A549 (cell line): ENCODE results near the gene KLF5. TPM values are rescaled to one million over a fixed set of nuclear protein-coding genes. Genes with fewer than 3 reads are reported as not detected.

Source experiments
- ATAC-seq, 2 experiments: fragments of 200-7000 bp in 1 of 2; fragments of >200 bp in 1 of 2; cut with Nextera tagmentation in 1 of 2; cut with Tn5 transposase in 1 of 2; 3 replicates each; pipeline versions ENCODE4 v1.8.0 to v1.9.1; 2018 to 2020; ENCODE audit warnings: mild to moderate bottlenecking in 1 of 2, moderate library complexity in 1 of 2
- CTCF ChIA-PET: fragments of 300-600 bp; sonication (Branson Sonifier 250); formaldehyde crosslinking; extraction: SDS; loops from one replicate; lab custom pipeline; 2021; ENCODE audit warnings: antibody characterized with exemption, inconsistent platforms; lab: Yijun Ruan, JAX
- POLR2A ChIA-PET: fragments of 350-600 bp; formaldehyde crosslinking; extraction: SDS; loops from one replicate; lab custom pipeline; 2021; ENCODE audit warnings: antibody characterized with exemption, inconsistent platforms; lab: Yijun Ruan, JAX
- DNase-seq, 2 experiments: peaks; one replicate each; pipeline versions ENCODE4 v3.0.0 to v3.0.0-alpha.2; 2011 to 2016; ENCODE audit warnings: low read depth in 1 of 2, low spot score in 1 of 2
- FAIRE-seq: peaks from 2 replicates; lab custom pipeline; 2011; peaks lifted over from hg19 to GRCh38; lab: Jason Lieb, UNC
- H3K27ac ChIP-seq, 2 experiments: fragments of >200 bp; sonication (Bioruptor Twin); formaldehyde crosslinking; 3 replicates each; pipeline ENCODE4 v1.5.1; 2016 to 2017
- H3K4me1 ChIP-seq: fragments of >200 bp; sonication (Bioruptor Twin); formaldehyde crosslinking; 3 replicates; pipeline ENCODE4 v1.6.1; 2016
- H3K4me2 ChIP-seq: fragments of >200 bp; sonication (Bioruptor Twin); formaldehyde crosslinking; 3 replicates; pipeline ENCODE4 v1.6.1; 2016
- H3K4me3 ChIP-seq: fragments of >200 bp; sonication (Bioruptor Twin); formaldehyde crosslinking; 3 replicates; pipeline ENCODE4 v1.5.1; 2016
- H3K9me3 ChIP-seq: fragments of >200 bp; sonication (Bioruptor Twin); formaldehyde crosslinking; 3 replicates; pipeline ENCODE4 v1.6.1; 2016
- BCL3 ChIP-seq: fragments of >200 bp; sonication (Bioruptor Twin); formaldehyde crosslinking; IDR thresholded peaks from 3 replicates; pipeline ENCODE4 v1.6.1; 2016
- CBX2 ChIP-seq: fragments of 200-600 bp; sonication (generic); IDR thresholded peaks from 2 replicates; pipeline ENCODE4 v1.6.1; 2016; ENCODE audit warnings: low read depth, mild to moderate bottlenecking, borderline replicate concordance
- CEBPB ChIP-seq, 2 experiments: fragments of >200 bp in 1 of 2; sonication (Bioruptor Twin) in 1 of 2; formaldehyde crosslinking in 1 of 2; IDR thresholded peaks; 2 replicates each; pipeline ENCODE4 v1.6.1; 2012 to 2016
- CHD2 ChIP-seq: fragments of 150-350 bp; IDR thresholded peaks from 2 replicates; pipeline ENCODE4 v1.6.1; 2014; ENCODE audit warnings: low read length; ENCODE audit not compliant: partially characterized antibody
- CTCF ChIP-seq: fragments of >200 bp; sonication (Bioruptor Twin); formaldehyde crosslinking; IDR thresholded peaks from 3 replicates; pipeline ENCODE4 v1.5.1; 2016
- EHF ChIP-seq: fragments of 250-450 bp; sonication (Bioruptor Pico); IDR thresholded peaks from 2 replicates; pipeline ENCODE4 v1.5.0; 2020; ENCODE audit warnings: mild to moderate bottlenecking
- ESRRA ChIP-seq: fragments of 150-350 bp; IDR thresholded peaks from 2 replicates; pipeline ENCODE4 v1.6.1; 2014; ENCODE audit warnings: mild to moderate bottlenecking, low read length, borderline replicate concordance
- FOSB ChIP-seq: fragments of 250-450 bp; sonication (Bioruptor Pico); IDR thresholded peaks from 2 replicates; pipeline ENCODE4 v1.5.0; 2020; ENCODE audit warnings: mild to moderate bottlenecking, moderate library complexity
- FOSL2 ChIP-seq, 2 experiments: fragments of 450-650 bp in 1 of 2; fragments of >200 bp in 1 of 2; sonication (Bioruptor Twin) in 1 of 2; formaldehyde crosslinking; IDR thresholded peaks; 2 replicates each; pipeline versions ENCODE4 v1.5.0 to v1.6.1; 2016 to 2020; ENCODE audit warnings: mild to moderate bottlenecking in 1 of 2, moderate library complexity in 1 of 2
- FOXS1 ChIP-seq: fragments of 250-450 bp; sonication (Bioruptor Pico); IDR thresholded peaks from 2 replicates; pipeline ENCODE4 v1.5.0; 2020; ENCODE audit warnings: mild to moderate bottlenecking, moderate library complexity
- HES2 ChIP-seq: fragments of >200 bp; sonication (Bioruptor Twin); formaldehyde crosslinking; IDR thresholded peaks from 2 replicates; pipeline ENCODE4 v1.6.1; 2016
- HEYL ChIP-seq: fragments of 250-450 bp; sonication (Bioruptor Pico); IDR thresholded peaks from 2 replicates; pipeline ENCODE4 v1.8.0; 2021; ENCODE audit warnings: mild to moderate bottlenecking, moderate library complexity
- HMGXB4 ChIP-seq: fragments of 250-450 bp; sonication (Bioruptor Pico); IDR thresholded peaks from 2 replicates; pipeline ENCODE4 v1.5.0; 2021; ENCODE audit warnings: mild to moderate bottlenecking, moderate library complexity, borderline replicate concordance
- HOXA7 ChIP-seq: fragments of 250-450 bp; sonication (Bioruptor Pico); IDR thresholded peaks from 2 replicates; pipeline ENCODE4 v1.5.0; 2020; ENCODE audit warnings: mild to moderate bottlenecking, moderate library complexity
- HOXB5 ChIP-seq: fragments of 250-450 bp; sonication (Bioruptor Pico); IDR thresholded peaks from 2 replicates; pipeline ENCODE4 v1.5.0; 2020; ENCODE audit warnings: mild to moderate bottlenecking, moderate library complexity
- JUN ChIP-seq, 2 experiments: fragments of >200 bp; sonication (Bioruptor Twin); formaldehyde crosslinking; IDR thresholded peaks; 2 replicates in 1 of 2; 3 replicates in 1 of 2; pipeline ENCODE4 v1.6.1; 2016 to 2017
- JUNB ChIP-seq: fragments of >200 bp; sonication (Bioruptor Twin); formaldehyde crosslinking; IDR thresholded peaks from 2 replicates; pipeline ENCODE4 v1.6.1; 2016
- KDM1A ChIP-seq: fragments of 200-600 bp; sonication (generic); IDR thresholded peaks from 2 replicates; pipeline ENCODE4 v1.6.1; 2016; ENCODE audit warnings: low read depth, mild to moderate bottlenecking
- KDM5A ChIP-seq: fragments of 200-600 bp; sonication (generic); IDR thresholded peaks from 2 replicates; pipeline ENCODE4 v1.6.1; 2016; ENCODE audit warnings: antibody characterized with exemption, mild to moderate bottlenecking
- NR3C1 ChIP-seq: fragments of >200 bp; sonication (Bioruptor Twin); formaldehyde crosslinking; IDR thresholded peaks from 3 replicates; pipeline ENCODE4 v1.6.1; 2017
- PBX3 ChIP-seq: IDR thresholded peaks from 2 replicates; pipeline ENCODE4 v1.6.1; 2012
- PHF8 ChIP-seq: fragments of 200-600 bp; sonication (generic); IDR thresholded peaks from 2 replicates; pipeline ENCODE4 v1.6.1; 2016; ENCODE audit warnings: low read depth, mild to moderate bottlenecking, antibody characterized with exemption, moderate library complexity, borderline replicate concordance
- POLR2A ChIP-seq: IDR thresholded peaks from 2 replicates; pipeline ENCODE4 v1.6.1; 2012; ENCODE audit warnings: mild to moderate bottlenecking, low read length
- POLR2AphosphoS2 ChIP-seq: conservative IDR thresholded peaks from 2 replicates; pipeline ENCODE4 v1.6.1; 2012; ENCODE audit warnings: low read length, improper control_type of control experiment, inconsistent platforms
- RNF2 ChIP-seq: fragments of 200-600 bp; sonication (generic); IDR thresholded peaks from 2 replicates; pipeline ENCODE4 v1.6.1; 2016; ENCODE audit warnings: low read depth, mild to moderate bottlenecking, antibody characterized with exemption, moderate library complexity, borderline replicate concordance
- SMC3 ChIP-seq: fragments of >200 bp; sonication (Bioruptor Twin); formaldehyde crosslinking; IDR thresholded peaks from 3 replicates; pipeline ENCODE4 v1.6.1; 2018; ENCODE audit warnings: inconsistent platforms
- ZC3H11A ChIP-seq: fragments of 450-650 bp; IDR thresholded peaks from 2 replicates; pipeline ENCODE4 v1.6.1; 2014; ENCODE audit warnings: antibody characterized with exemption, mild to moderate bottlenecking
- ZSCAN20 ChIP-seq: fragments of 250-450 bp; sonication (Bioruptor Pico); IDR thresholded peaks from 2 replicates; pipeline ENCODE4 v1.8.0; 2022; ENCODE audit warnings: mild to moderate bottlenecking, moderate library complexity
- WGBS: methylation state at CpG from one replicate; pipeline ENCODE4 v1.1.6; 2017; ENCODE audit errors: missing lambda C conversion rate; 5-methylcytosine and 5-hydroxymethylcytosine counted together
- polyA plus RNA-seq, 4 experiments: library from polyadenylated mRNA; depleted of rRNA in 3 of 4; stranded (reverse); fragments of >200 nt; fragmentation: RNase III in 1 of 4; extraction: RNeasy Plus Mini Kit Qiagen cat#74134 plus additional on column Dnase treatment in 1 of 4; gene quantifications; 2 replicates in 3 of 4; 3 replicates in 1 of 4; pipeline ENCODE4 v1.2.3, GENCODE V29; 2011 to 2017

Gene KLF5
- polyA plus RNA-seq, 2 of the 4 experiments (the other 2 are of a cell fraction): 48.7 to 83.5 TPM

- TF ChIP-seq HEYL (CRISPR knock-in tag) (no peak), SMC3 (no peak), HOXB5 (CRISPR knock-in tag) (no peak)
These were observed 11.8 kb downstream of the KLF5 start (continued) for GRCh38 chr13:73070451-73071098.

- ATAC-seq: peak in 1 of 2 experiments; percentile 50; a peak in 3 of 6 replicates
- peak overlapping the region; percentile 63 to 88 for H3K27ac ChIP-seq
- FAIRE-seq: no peak
- TF ChIP-seq CBX2: no peak
- no peak for TF ChIP-seq ZC3H11A
- no peak for TF ChIP-seq FOSB (CRISPR knock-in tag)
- TF ChIP-seq SMC3: no peak
- no peak for TF ChIP-seq HOXB5 (CRISPR knock-in tag)
- no peak for TF ChIP-seq JUNB
- TF ChIP-seq JUN (IDR thresholded peaks at IDR 0.05): no peak
- TF ChIP-seq FOSL2 (IDR thresholded peaks at IDR 0.05): no peak
- TF ChIP-seq FOSL2 (CRISPR knock-in tag; IDR thresholded peaks at IDR 0.05): no peak
- no peak for TF ChIP-seq ZSCAN20 (CRISPR knock-in tag)
- TF ChIP-seq PHF8: no peak
- TF ChIP-seq POLR2AphosphoS2: no peak
- TF ChIP-seq FOXS1: no peak
- TF ChIP-seq ESRRA: no peak
- no peak for TF ChIP-seq KDM1A
- TF ChIP-seq CEBPB (IDR thresholded peaks at IDR 0.05): no peak
- TF ChIP-seq EHF: no peak
- no peak for TF ChIP-seq BCL3
- no peak for TF ChIP-seq KDM5A
- no peak for TF ChIP-seq CHD2
- no peak for TF ChIP-seq POLR2A
- peaks cover 73% of the 10 kb centered on the region for H3K4me1 ChIP-seq
- peak overlapping the region; percentile 79 for H3K4me2 ChIP-seq
- ChIA-PET CTCF (no interaction called here), POLR2A (interaction anchor here (2.5 to 3.2 kb wide), 2 partner anchors 12 to 14 kb away, joined by 7 to 12 read pairs; partner anchors contain the start of gene KLF5)
- no peaks in the 10 kb centered on the region for H3K9me3 ChIP-seq
- peak overlapping the region; percentile 19; the same call in 2 of the 3 replicates for H3K4me3 ChIP-seq
- 11% methylated on average over 10 of the region's 10 CpGs for WGBS
- DNase-seq: no peak
These were observed 13.6 kb downstream of the KLF5 start for GRCh38 chr13:73072239-73072900.

GRCh38 chr13:73073050-73073449, 14.2 kb downstream of the KLF5 start:
- ATAC-seq: peak in 1 of 2 experiments; percentile 7; a peak in 3 of 6 replicates
- no peaks in the 10 kb centered on the region for H3K9me3 ChIP-seq
- peak overlapping the region; percentile 79 for H3K4me2 ChIP-seq
- ChIA-PET POLR2A (interaction anchor here (2.5 to 3.2 kb wide), 2 partner anchors 12 to 14 kb away, joined by 7 to 12 read pairs; partner anchors contain the start of gene KLF5), CTCF (no interaction called here)
- no peak for FAIRE-seq
- H3K27ac ChIP-seq: peak overlapping the region; percentile 63 to 88
- H3K4me3 ChIP-seq: peak overlapping the region; percentile 19; the same call in 1 of the 3 replicates
- DNase-seq: no peak
- WGBS: 34% methylated on average over 3 of the region's 3 CpGs
- peaks cover 73% of the 10 kb centered on the region for H3K4me1 ChIP-seq
- TF ChIP-seq HES2 (no peak), CBX2 (no peak), PBX3 (no peak), HMGXB4 (no peak), KDM5A (no peak), NR3C1 (no peak), RNF2 (no peak), HOXA7 (no peak), SMC3 (no peak), CTCF (no peak), ZC3H11A (no peak)
